GM23338 (cell line): Measurements from ENCODE around the gene TINAGL1. TPM values are rescaled to one million over a fixed set of nuclear protein-coding genes. Genes with fewer than 3 reads are reported as not detected.

ENCODE experiments used
- ATAC-seq: fragments of 200-7000 bp; cut with Tn5 transposase; 3 replicates; pipeline ENCODE4 v1.9.1; 2020
- DNase-seq: peaks from one replicate; pipeline ENCODE4 v3.0.0-alpha.2; 2015; ENCODE audit warnings: low spot score
- H2AFZ ChIP-seq: fragments of 200-600 bp; sonication (generic); 2 replicates; pipeline ENCODE4 v1.8.0; 2016; ENCODE audit warnings: antibody characterized with exemption, mild to moderate bottlenecking, moderate library complexity
- H3F3A ChIP-seq: fragments of 200-600 bp; sonication (generic); replicated peaks from 2 replicates; pipeline ENCODE4 v1.8.0; 2017; ENCODE audit warnings: antibody characterized with exemption, mixed run types, low read depth
- H3K27ac ChIP-seq: fragments of 200-600 bp; sonication (generic); 2 replicates; pipeline ENCODE4 v1.6.1; 2016; ENCODE audit warnings: low read depth
- H3K27me3 ChIP-seq: fragments of 200-600 bp; sonication (generic); 2 replicates; pipeline ENCODE4 v1.8.0; 2016; ENCODE audit warnings: mild to moderate bottlenecking, mixed run types, moderate library complexity; ENCODE audit not compliant: insufficient read depth
- H3K36me3 ChIP-seq: fragments of 200-600 bp; sonication (generic); 2 replicates; pipeline ENCODE4 v1.8.0; 2016; ENCODE audit warnings: mild to moderate bottlenecking; ENCODE audit not compliant: insufficient read depth
- H3K4me1 ChIP-seq: fragments of 200-600 bp; sonication (generic); 2 replicates; pipeline ENCODE4 v1.8.0; 2016; ENCODE audit warnings: mild to moderate bottlenecking, moderate library complexity; ENCODE audit not compliant: insufficient read depth
- H3K4me2 ChIP-seq: fragments of 200-600 bp; sonication (generic); 2 replicates; pipeline ENCODE4 v1.7.1; 2017; ENCODE audit warnings: mixed run types
- H3K4me3 ChIP-seq: fragments of 200-600 bp; sonication (generic); 2 replicates; pipeline ENCODE4 v1.6.1; 2016; ENCODE audit warnings: mixed run types
- H3K79me2 ChIP-seq: fragments of 200-600 bp; sonication (generic); replicated peaks from 2 replicates; pipeline ENCODE4 v1.8.0; 2017; ENCODE audit warnings: mild to moderate bottlenecking; ENCODE audit not compliant: insufficient read depth
- H3K9me2 ChIP-seq: fragments of 200-600 bp; sonication (generic); 2 replicates; pipeline ENCODE4 v1.8.0; 2017; ENCODE audit not compliant: insufficient read depth
- H4K20me1 ChIP-seq: fragments of 200-600 bp; sonication (generic); replicated peaks from 2 replicates; pipeline ENCODE4 v1.8.0; 2017; ENCODE audit warnings: mild to moderate bottlenecking; ENCODE audit not compliant: insufficient read depth
- H3K27ac Mint-ChIP-seq: 2 replicates; pipeline ENCODE4 v1.8.0; 2020; ENCODE audit warnings: inconsistent platforms, mild to moderate bottlenecking, moderate library complexity, mixed read lengths
- H3K27me3 Mint-ChIP-seq: 3 replicates; pipeline ENCODE4 v1.8.0; 2022; ENCODE audit warnings: low read depth, mild to moderate bottlenecking, moderate library complexity, mixed read lengths, inconsistent platforms; ENCODE audit not compliant: insufficient read depth, poor library complexity
- H3K36me3 Mint-ChIP-seq: 3 replicates; pipeline ENCODE4 v1.8.0; 2021; ENCODE audit warnings: low read depth, mild to moderate bottlenecking, inconsistent platforms, moderate library complexity, mixed read lengths
- H3K4me1 Mint-ChIP-seq: 3 replicates; pipeline ENCODE4 v1.8.0; 2020; ENCODE audit warnings: mild to moderate bottlenecking, inconsistent platforms, mixed read lengths
- H3K4me3 Mint-ChIP-seq: 3 replicates; pipeline ENCODE4 v1.8.0; 2021; ENCODE audit warnings: moderate library complexity, mild to moderate bottlenecking, inconsistent platforms, mixed read lengths
- H3K9me3 Mint-ChIP-seq: 3 replicates; pipeline ENCODE4 v1.8.0; 2020; ENCODE audit warnings: moderate library complexity, mild to moderate bottlenecking, inconsistent platforms, mixed read lengths
- EZH2 ChIP-seq: fragments of 200-600 bp; sonication (generic); IDR thresholded peaks from one replicate; pipeline ENCODE4 v1.8.0; 2017; ENCODE audit warnings: antibody characterized with exemption, mild to moderate bottlenecking, low read depth; ENCODE audit not compliant: unreplicated experiment
- NANOG ChIP-seq: IDR thresholded peaks from 2 replicates; pipeline ENCODE4 v1.6.1; 2016; ENCODE audit warnings: antibody characterized with exemption, borderline replicate concordance
- POLR2AphosphoS5 ChIP-seq: IDR thresholded peaks from 2 replicates; pipeline ENCODE4 v1.6.1; 2016; ENCODE audit warnings: antibody characterized with exemption, low read depth
- STAT1 ChIP-seq: IDR thresholded peaks from one replicate; pipeline ENCODE4 v1.6.1; 2016; ENCODE audit warnings: antibody characterized with exemption; ENCODE audit not compliant: unreplicated experiment
- ZNF114 ChIP-seq: fragments of 250-450 bp; sonication (Bioruptor Pico); IDR thresholded peaks from 2 replicates; pipeline ENCODE4 v1.5.0; 2020; ENCODE audit warnings: mild to moderate bottlenecking, moderate library complexity
- ZNF331 ChIP-seq: fragments of 250-450 bp; sonication (Bioruptor Pico); IDR thresholded peaks from 2 replicates; pipeline ENCODE4 v1.5.0; 2020; ENCODE audit warnings: low read depth, mild to moderate bottlenecking, moderate library complexity
- polyA plus RNA-seq: library from polyadenylated mRNA; unstranded; fragments of >200 nt; fragmentation: Nextera tagmentation; extraction: Ambion mirVana; gene quantifications from 2 replicates; pipeline ENCODE4 v1.2.1, GENCODE V29; 2016
- total RNA-seq: library from RNA; depleted of rRNA; stranded (reverse); fragments of >200 nt; shearing (Covaris generic); gene quantifications from 2 replicates; pipeline ENCODE4 v1.2.3, GENCODE V29; 2014
- TF ChIP-seq, protein P1 (sequence below): fragments of 250-450 bp; sonication (Bioruptor Pico); IDR thresholded peaks from 2 replicates; pipeline ENCODE4 v1.5.0; 2020; ENCODE audit warnings: mild to moderate bottlenecking, moderate library complexity

TINAGL1 gene
- total and polyA plus RNA-seq, 2 experiments from 2014 or later: 6.8 to 15.8 TPM

DNA sequence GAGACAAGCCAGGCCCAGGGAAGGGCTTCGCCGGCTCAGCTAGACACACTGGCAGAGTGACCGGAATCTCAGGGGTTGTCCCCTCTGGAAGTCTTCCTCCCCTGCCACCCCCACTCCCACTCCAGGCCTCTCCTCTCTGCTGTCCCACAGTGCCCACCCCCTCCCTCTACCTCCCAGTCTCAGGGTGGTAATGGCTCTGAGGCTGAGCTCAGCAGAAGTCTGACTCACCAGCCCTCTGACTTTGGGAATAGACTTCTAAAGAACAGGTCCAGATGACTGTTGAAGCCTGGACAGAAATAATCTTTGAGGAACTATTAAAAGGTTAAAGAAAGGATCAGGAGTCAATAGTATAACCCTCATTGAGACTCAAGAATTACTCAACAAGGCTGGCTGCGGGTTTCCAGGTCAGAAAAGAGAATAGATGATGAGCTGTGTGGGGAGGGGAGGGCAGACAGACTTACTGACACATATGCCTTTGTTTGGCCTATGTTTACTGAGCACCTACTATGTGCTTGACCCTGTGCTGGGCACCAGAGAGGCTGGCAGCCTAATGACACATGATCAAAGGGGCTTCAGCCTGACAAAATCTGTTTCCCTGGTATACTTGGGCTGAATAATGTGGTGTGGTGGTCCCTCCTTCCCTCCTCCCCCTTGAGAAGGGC, 49.4 kb downstream of the TINAGL1 start (continued):
- TF ChIP-seq, protein P1, sequence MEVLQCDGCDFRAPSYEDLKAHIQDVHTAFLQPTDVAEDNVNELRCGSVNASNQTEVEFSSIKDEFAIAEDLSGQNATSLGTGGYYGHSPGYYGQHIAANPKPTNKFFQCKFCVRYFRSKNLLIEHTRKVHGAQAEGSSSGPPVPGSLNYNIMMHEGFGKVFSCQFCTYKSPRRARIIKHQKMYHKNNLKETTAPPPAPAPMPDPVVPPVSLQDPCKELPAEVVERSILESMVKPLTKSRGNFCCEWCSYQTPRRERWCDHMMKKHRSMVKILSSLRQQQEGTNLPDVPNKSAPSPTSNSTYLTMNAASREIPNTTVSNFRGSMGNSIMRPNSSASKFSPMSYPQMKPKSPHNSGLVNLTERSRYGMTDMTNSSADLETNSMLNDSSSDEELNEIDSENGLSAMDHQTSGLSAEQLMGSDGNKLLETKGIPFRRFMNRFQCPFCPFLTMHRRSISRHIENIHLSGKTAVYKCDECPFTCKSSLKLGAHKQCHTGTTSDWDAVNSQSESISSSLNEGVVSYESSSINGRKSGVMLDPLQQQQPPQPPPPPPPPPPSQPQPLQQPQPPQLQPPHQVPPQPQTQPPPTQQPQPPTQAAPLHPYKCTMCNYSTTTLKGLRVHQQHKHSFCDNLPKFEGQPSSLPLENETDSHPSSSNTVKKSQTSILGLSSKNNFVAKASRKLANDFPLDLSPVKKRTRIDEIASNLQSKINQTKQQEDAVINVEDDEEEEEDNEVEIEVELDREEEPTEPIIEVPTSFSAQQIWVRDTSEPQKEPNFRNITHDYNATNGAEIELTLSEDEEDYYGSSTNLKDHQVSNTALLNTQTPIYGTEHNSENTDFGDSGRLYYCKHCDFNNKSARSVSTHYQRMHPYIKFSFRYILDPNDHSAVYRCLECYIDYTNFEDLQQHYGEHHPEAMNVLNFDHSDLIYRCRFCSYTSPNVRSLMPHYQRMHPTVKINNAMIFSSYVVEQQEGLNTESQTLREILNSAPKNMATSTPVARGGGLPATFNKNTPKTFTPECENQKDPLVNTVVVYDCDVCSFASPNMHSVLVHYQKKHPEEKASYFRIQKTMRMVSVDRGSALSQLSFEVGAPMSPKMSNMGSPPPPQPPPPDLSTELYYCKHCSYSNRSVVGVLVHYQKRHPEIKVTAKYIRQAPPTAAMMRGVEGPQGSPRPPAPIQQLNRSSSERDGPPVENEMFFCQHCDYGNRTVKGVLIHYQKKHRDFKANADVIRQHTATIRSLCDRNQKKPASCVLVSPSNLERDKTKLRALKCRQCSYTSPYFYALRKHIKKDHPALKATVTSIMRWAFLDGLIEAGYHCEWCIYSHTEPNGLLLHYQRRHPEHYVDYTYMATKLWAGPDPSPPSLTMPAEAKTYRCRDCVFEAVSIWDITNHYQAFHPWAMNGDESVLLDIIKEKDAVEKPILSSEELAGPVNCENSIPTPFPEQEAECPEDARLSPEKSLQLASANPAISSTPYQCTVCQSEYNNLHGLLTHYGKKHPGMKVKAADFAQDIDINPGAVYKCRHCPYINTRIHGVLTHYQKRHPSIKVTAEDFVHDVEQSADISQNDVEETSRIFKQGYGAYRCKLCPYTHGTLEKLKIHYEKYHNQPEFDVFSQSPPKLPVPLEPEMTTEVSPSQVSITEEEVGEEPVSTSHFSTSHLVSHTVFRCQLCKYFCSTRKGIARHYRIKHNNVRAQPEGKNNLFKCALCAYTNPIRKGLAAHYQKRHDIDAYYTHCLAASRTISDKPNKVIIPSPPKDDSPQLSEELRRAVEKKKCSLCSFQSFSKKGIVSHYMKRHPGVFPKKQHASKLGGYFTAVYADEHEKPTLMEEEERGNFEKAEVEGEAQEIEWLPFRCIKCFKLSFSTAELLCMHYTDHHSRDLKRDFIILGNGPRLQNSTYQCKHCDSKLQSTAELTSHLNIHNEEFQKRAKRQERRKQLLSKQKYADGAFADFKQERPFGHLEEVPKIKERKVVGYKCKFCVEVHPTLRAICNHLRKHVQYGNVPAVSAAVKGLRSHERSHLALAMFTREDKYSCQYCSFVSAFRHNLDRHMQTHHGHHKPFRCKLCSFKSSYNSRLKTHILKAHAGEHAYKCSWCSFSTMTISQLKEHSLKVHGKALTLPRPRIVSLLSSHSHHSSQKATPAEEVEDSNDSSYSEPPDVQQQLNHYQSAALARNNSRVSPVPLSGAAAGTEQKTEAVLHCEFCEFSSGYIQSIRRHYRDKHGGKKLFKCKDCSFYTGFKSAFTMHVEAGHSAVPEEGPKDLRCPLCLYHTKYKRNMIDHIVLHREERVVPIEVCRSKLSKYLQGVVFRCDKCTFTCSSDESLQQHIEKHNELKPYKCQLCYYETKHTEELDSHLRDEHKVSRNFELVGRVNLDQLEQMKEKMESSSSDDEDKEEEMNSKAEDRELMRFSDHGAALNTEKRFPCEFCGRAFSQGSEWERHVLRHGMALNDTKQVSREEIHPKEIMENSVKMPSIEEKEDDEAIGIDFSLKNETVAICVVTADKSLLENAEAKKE (CRISPR knock-in tag): no peak
- TF ChIP-seq EZH2 (no peak), POLR2AphosphoS5 (no peak)

DNA sequence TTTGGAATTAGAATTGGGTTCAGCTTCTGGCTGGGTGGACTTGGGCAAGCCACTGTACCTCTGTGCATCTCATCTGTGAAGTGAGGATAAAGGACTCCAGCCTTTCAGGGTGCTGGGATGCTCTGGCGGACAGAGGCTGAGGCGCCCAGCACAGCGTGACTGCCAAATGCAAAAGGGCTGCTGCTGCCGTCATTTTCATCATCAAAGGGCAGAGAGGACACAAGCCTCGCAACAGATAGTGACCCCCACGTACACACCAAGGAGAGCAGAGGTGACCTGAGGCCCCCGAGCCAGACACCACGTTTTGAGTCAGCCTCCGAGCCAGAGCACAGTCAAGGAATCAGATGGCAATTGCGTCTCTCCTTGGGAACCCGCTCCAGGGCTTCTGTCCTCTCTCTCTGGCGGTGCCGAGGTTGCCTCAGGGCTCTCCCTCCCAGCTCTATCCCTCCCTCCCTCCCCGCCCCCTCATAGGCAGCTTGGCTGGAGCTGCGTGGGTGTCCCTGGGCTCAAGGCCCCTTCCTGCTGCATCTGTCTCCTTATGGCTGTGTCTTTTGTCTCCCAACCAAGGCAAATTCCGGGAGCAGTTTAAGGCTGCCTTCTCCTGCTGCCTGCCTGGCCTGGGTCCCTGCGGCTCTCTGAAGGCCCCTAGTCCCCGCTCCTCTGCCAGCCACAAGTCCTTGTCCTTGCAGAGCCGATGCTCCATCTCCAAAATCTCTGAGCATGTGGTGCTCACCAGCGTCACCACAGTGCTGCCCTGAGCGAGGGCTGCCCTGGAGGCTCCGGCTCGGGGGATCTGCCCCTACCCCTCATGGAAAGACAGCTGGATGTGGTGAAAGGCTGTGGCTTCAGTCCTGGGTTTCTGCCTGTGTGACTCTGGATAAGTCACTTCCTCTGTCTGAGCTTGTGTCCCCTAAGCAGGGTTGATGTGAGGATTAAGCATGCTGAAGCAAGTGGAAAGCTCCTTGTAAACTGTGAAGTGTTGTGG, 50.2 kb downstream of the TINAGL1 start:
- Histone ChIP-seq H3K9me2 (no peaks in the 10 kb centered on the region), H4K20me1 (no peaks in the 10 kb centered on the region; the same call in 1 of the 2 replicates), H3K79me2 (no peaks in the 10 kb centered on the region), H3K4me3 (no peak overlapping the region), H3K36me3 (0 out of 2 replicates have a peak, but pooled peaks cover 4% of the 10 kb centered on the region), H3F3A (no peaks in the 10 kb centered on the region), H3K4me1 (no peaks in the 10 kb centered on the region), H3K27me3 (no peaks in the 10 kb centered on the region), H3K27ac (no peak overlapping the region), H3K4me2 (no peak overlapping the region), H2AFZ (no peak overlapping the region)
- Mint-ChIP-seq H3K36me3 (peaks cover 10% of the 10 kb centered on the region), H3K4me1 (peaks cover 4% of the 10 kb centered on the region; the same call in 2 of the 3 replicates), H3K9me3 (no peaks in the 10 kb centered on the region), H3K4me3 (no peak overlapping the region), H3K27ac (no peak overlapping the region), H3K27me3 (peaks cover 13% of the 10 kb centered on the region)
- ATAC-seq (peak; percentile 67), DNase-seq (peak; percentile 49)
- TF ChIP-seq ZNF331 (CRISPR knock-in tag) (no peak), NANOG (no peak), ZNF114 (CRISPR knock-in tag) (no peak), STAT1 (no peak), EZH2 (no peak)
- TF ChIP-seq, protein P1 (CRISPR knock-in tag): no peak
